Measurements from ENCODE around the gene SGF29. TPM values are rescaled to one million over a fixed set of nuclear protein-coding genes. Genes with fewer than 3 reads are reported as not detected.
A peak's percentile ranks its signal among the peaks of the same experiment; 100 is the strongest.
"Not testable (repeated sequence)": the region's sequence is repeated elsewhere in the genome, so short reads cannot be mapped to it uniquely, and the experiment has no call there.

SGF29 gene
- polyA plus RNA-seq, 1 donor (not counting 4 experiments of a cell fraction or from before 2014, with no cell fraction given), result 3.0 TPM

- H4K20me1 ChIP-seq (ENCODE audit: control insufficient read depth, extremely low read depth, insufficient read depth, low read length); H3K27ac ChIP-seq (ENCODE audit: control insufficient read depth, insufficient read depth, low read length); H3K4me3 ChIP-seq (ENCODE audit: control insufficient read depth in 2 of 3, extremely low read depth in 1 of 3, insufficient read depth in 2 of 3, low read depth in 1 of 3, low read length in 3 of 3); H3K4me2 ChIP-seq (ENCODE audit: control insufficient read depth, extremely low read depth, insufficient read depth, low read depth, low read length); FAIRE-seq; H3K9me1 ChIP-seq (ENCODE audit: control insufficient read depth, extremely low read depth, insufficient read depth, low read length); H3K9ac ChIP-seq (ENCODE audit: control insufficient read depth, extremely low read depth, insufficient read depth, low read length); DNase-seq (ENCODE audit: low read depth, low spot score); H3K79me2 ChIP-seq (ENCODE audit: control insufficient read depth, insufficient read depth, low read length); H3K9me3 ChIP-seq (ENCODE audit: control insufficient read depth, low read depth, low read length); H3K36me3 ChIP-seq (ENCODE audit: control insufficient read depth in 2 of 2, extremely low read depth in 1 of 2, insufficient read depth in 2 of 2, low read length in 2 of 2); H2AFZ ChIP-seq (ENCODE audit: control insufficient read depth, low read length); H3K27me3 ChIP-seq (ENCODE audit: control insufficient read depth, extremely low read depth, insufficient read depth, low read length); dilution Hi-C loops (cut with MboI; ENCODE audit: extremely low pct_ligation_motif_present, low sequenced_read_pairs); H3K4me1 ChIP-seq (ENCODE audit: control insufficient read depth, extremely low read depth, insufficient read depth, low read length): not testable (repeated sequence)
- TF ChIP-seq CTCF (optimal IDR thresholded peaks at IDR 0.05 in 1 of 3, IDR thresholded peaks at IDR 0.05 in 1 of 3, conservative IDR thresholded peaks at IDR 0.05 in 1 of 3; ENCODE audit: extremely low read depth in 1 of 3, insufficient read depth in 2 of 3, low read length in 3 of 3), result peak; percentile 38 to 59 (median 44)
Measured at GRCh38 chr16:28615486-28616223, 61.9 kb downstream of the SGF29 start.

DNA sequence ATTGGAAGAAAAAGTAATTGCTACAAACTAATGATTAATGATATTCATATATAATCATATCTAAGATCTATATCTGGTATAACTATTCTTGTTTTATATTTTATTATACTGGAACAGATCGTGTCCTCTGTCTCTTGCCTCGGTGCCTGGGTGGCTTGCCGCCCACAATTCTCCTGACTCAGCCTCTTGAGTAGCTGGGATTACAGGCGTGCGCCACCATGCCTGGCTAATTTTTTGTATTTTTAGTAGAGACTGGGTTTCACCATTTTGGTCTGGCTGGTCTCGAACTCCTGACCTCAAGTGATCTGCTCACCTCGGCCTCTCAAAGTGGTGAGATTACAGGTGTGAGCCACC lies 62.5 kb downstream of the SGF29 start:
- H3K4me3 ChIP-seq (ENCODE audit: control insufficient read depth in 2 of 3, extremely low read depth in 1 of 3, insufficient read depth in 2 of 3, low read depth in 1 of 3, low read length in 3 of 3); DNase-seq (ENCODE audit: low read depth, low spot score); H3K27ac ChIP-seq (ENCODE audit: control insufficient read depth, insufficient read depth, low read length); H3K4me2 ChIP-seq (ENCODE audit: control insufficient read depth, extremely low read depth, insufficient read depth, low read depth, low read length); dilution Hi-C loops (cut with MboI; ENCODE audit: extremely low pct_ligation_motif_present, low sequenced_read_pairs); H3K9me3 ChIP-seq (ENCODE audit: control insufficient read depth, low read depth, low read length); H3K4me1 ChIP-seq (ENCODE audit: control insufficient read depth, extremely low read depth, insufficient read depth, low read length); FAIRE-seq; H3K9ac ChIP-seq (ENCODE audit: control insufficient read depth, extremely low read depth, insufficient read depth, low read length); H3K79me2 ChIP-seq (ENCODE audit: control insufficient read depth, insufficient read depth, low read length); H3K36me3 ChIP-seq (ENCODE audit: control insufficient read depth in 2 of 2, extremely low read depth in 1 of 2, insufficient read depth in 2 of 2, low read length in 2 of 2); H3K9me1 ChIP-seq (ENCODE audit: control insufficient read depth, extremely low read depth, insufficient read depth, low read length); H4K20me1 ChIP-seq (ENCODE audit: control insufficient read depth, extremely low read depth, insufficient read depth, low read length); H3K27me3 ChIP-seq (ENCODE audit: control insufficient read depth, extremely low read depth, insufficient read depth, low read length); H2AFZ ChIP-seq (ENCODE audit: control insufficient read depth, low read length): not testable (repeated sequence)

DNA sequence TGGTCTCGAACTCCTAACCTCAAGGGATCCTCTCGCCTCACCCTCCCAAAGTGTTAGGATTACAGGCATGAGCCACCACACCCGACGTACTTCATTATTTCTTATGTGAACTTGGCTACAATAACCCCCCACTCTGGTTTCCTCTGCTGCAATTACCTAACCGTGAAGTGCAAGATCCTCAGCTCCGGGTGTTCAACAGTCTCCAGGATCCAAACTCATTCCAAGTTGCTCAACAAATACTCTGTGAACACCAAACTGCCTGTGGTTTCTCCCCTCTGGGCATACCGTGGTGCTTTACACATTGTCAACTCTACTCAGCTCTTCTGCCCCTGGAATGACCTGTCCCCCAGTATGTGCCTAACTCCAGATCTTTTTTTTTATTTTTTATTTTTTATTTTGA lies 62.9 kb downstream of the SGF29 start:
- dilution Hi-C loops (cut with MboI; ENCODE audit: extremely low pct_ligation_motif_present, low sequenced_read_pairs), result no loop called here
- Histone ChIP-seq H3K4me2 (ENCODE audit: control insufficient read depth, extremely low read depth, insufficient read depth, low read depth, low read length) (no peak overlapping the region), H3K9ac (ENCODE audit: control insufficient read depth, extremely low read depth, insufficient read depth, low read length) (no peak overlapping the region)

More for the DNA sequence above, 62.9 kb downstream of the SGF29 start:
- TF ChIP-seq CTCF (optimal IDR thresholded peaks at IDR 0.05 in 1 of 3, IDR thresholded peaks at IDR 0.05 in 1 of 3, conservative IDR thresholded peaks at IDR 0.05 in 1 of 3; ENCODE audit: extremely low read depth in 1 of 3, insufficient read depth in 2 of 3, low read length in 3 of 3) (no peak), EZH2 (IDR thresholded peaks at IDR 0.05; ENCODE audit: low read length) (no peak)
- Histone ChIP-seq H3K36me3 (ENCODE audit: control insufficient read depth in 2 of 2, extremely low read depth in 1 of 2, insufficient read depth in 2 of 2, low read length in 2 of 2) (no peaks in the 10 kb centered on the region), H4K20me1 (ENCODE audit: control insufficient read depth, extremely low read depth, insufficient read depth, low read length) (no peaks in the 10 kb centered on the region), H3K9me3 (ENCODE audit: control insufficient read depth, low read depth, low read length) (no peaks in the 10 kb centered on the region), H3K27me3 (ENCODE audit: control insufficient read depth, extremely low read depth, insufficient read depth, low read length) (no peaks in the 10 kb centered on the region), H3K4me3 (ENCODE audit: control insufficient read depth in 2 of 3, extremely low read depth in 1 of 3, insufficient read depth in 2 of 3, low read depth in 1 of 3, low read length in 3 of 3) (no peak overlapping the region), H3K4me1 (ENCODE audit: control insufficient read depth, extremely low read depth, insufficient read depth, low read length) (peaks cover 3% of the 10 kb centered on the region), H3K79me2 (ENCODE audit: control insufficient read depth, insufficient read depth, low read length) (no peaks in the 10 kb centered on the region), H3K9me1 (ENCODE audit: control insufficient read depth, extremely low read depth, insufficient read depth, low read length) (no peaks in the 10 kb centered on the region), H3K27ac (ENCODE audit: control insufficient read depth, insufficient read depth, low read length) (no peak overlapping the region), H2AFZ (ENCODE audit: control insufficient read depth, low read length) (no peak overlapping the region)
- DNase-seq (ENCODE audit: low read depth, low spot score) (no peak), FAIRE-seq (no peak)
